ENCODE results near the gene PFAS.

The PFAS gene

GRCh38 chr17:8220783-8221662 lies 28.1 kb upstream of the PFAS start:
- Histone ChIP-seq H3K27me3 (ENCODE audit: control insufficient read depth in 1 of 2, insufficient read depth in 2 of 2, low read length in 2 of 2) (no peaks in the 10 kb centered on the region), H3K9me3 (ENCODE audit: control insufficient read depth in 2 of 2, low read length in 2 of 2) (no peaks in the 10 kb centered on the region), H3K4me3 (ENCODE audit: low read length in 2 of 2) (peak overlapping the region; percentile 91 to 98), H3K27ac (ENCODE audit: low read length) (peak overlapping the region; percentile 99), H3K9ac (ENCODE audit: low read length in 2 of 2) (peak overlapping the region; percentile 92 to 94), H3K4me1 (ENCODE audit: control insufficient read depth, insufficient read depth, low read length) (peaks cover 27% of the 10 kb centered on the region), H3K36me3 (ENCODE audit: control insufficient read depth in 2 of 2, insufficient read depth in 2 of 2, low read length in 2 of 2) (no peaks in the 10 kb centered on the region)

- peak overlapping the region; percentile 92 to 94 for H3K9ac ChIP-seq (ENCODE audit: low read length in 2 of 2)
These were observed 27.3 kb upstream of the PFAS start for GRCh38 chr17:8221663-8222379.

GRCh38 chr17:8222380-8222629 lies 26.8 kb upstream of the PFAS start:
- Histone ChIP-seq H3K36me3 (ENCODE audit: control insufficient read depth in 2 of 2, insufficient read depth in 2 of 2, low read length in 2 of 2) (peaks cover 0 to under 1% of the 10 kb centered on the region in 2 donors), H3K9ac (ENCODE audit: low read length in 2 of 2) (peak overlapping the region; percentile 92 to 94), H3K4me1 (ENCODE audit: control insufficient read depth, insufficient read depth, low read length) (peaks cover 34% of the 10 kb centered on the region), H3K27ac (ENCODE audit: low read length) (peak overlapping the region; percentile 99), H3K9me3 (ENCODE audit: control insufficient read depth in 2 of 2, low read length in 2 of 2) (no peaks in the 10 kb centered on the region), H3K4me3 (ENCODE audit: low read length in 2 of 2) (peak overlapping the region; percentile 91 to 98), H3K27me3 (ENCODE audit: control insufficient read depth in 1 of 2, insufficient read depth in 2 of 2, low read length in 2 of 2) (no peaks in the 10 kb centered on the region)

More at GRCh38 chr17:8221663-8222379, 27.3 kb upstream of the PFAS start:
- peak overlapping the region; percentile 91 to 98 for H3K4me3 ChIP-seq (ENCODE audit: low read length in 2 of 2)
- H3K4me1 ChIP-seq (ENCODE audit: control insufficient read depth, insufficient read depth, low read length) = peaks cover 31% of the 10 kb centered on the region
- no peaks in the 10 kb centered on the region for H3K27me3 ChIP-seq (ENCODE audit: control insufficient read depth in 1 of 2, insufficient read depth in 2 of 2, low read length in 2 of 2)
- peak overlapping the region; percentile 99 for H3K27ac ChIP-seq (ENCODE audit: low read length)
- no peaks in the 10 kb centered on the region for H3K9me3 ChIP-seq (ENCODE audit: control insufficient read depth in 2 of 2, low read length in 2 of 2)
- no peaks in the 10 kb centered on the region for H3K36me3 ChIP-seq (ENCODE audit: control insufficient read depth in 2 of 2, insufficient read depth in 2 of 2, low read length in 2 of 2)

- Histone ChIP-seq H3K27me3 (ENCODE audit: control insufficient read depth in 1 of 2, insufficient read depth in 2 of 2, low read length in 2 of 2) (no peaks in the 10 kb centered on the region), H3K4me1 (ENCODE audit: control insufficient read depth, insufficient read depth, low read length) (peaks cover 34% of the 10 kb centered on the region), H3K4me3 (ENCODE audit: low read length in 2 of 2) (peak overlapping the region; percentile 91 to 98), H3K27ac (ENCODE audit: low read length) (peak overlapping the region; percentile 99), H3K9ac (ENCODE audit: low read length in 2 of 2) (peak overlapping the region; percentile 92 to 94), H3K36me3 (ENCODE audit: control insufficient read depth in 2 of 2, insufficient read depth in 2 of 2, low read length in 2 of 2) (peaks cover 3 to 5% of the 10 kb centered on the region in 2 donors), H3K9me3 (ENCODE audit: control insufficient read depth in 2 of 2, low read length in 2 of 2) (no peaks in the 10 kb centered on the region)
These were observed 26.3 kb upstream of the PFAS start for GRCh38 chr17:8222630-8223355.

- Histone ChIP-seq H3K36me3 (ENCODE audit: control insufficient read depth in 2 of 2, insufficient read depth in 2 of 2, low read length in 2 of 2) (peaks cover 10 to 13% of the 10 kb centered on the region in 2 donors), H3K27ac (ENCODE audit: low read length) (peak overlapping the region; percentile 99), H3K4me1 (ENCODE audit: control insufficient read depth, insufficient read depth, low read length) (peaks cover 34% of the 10 kb centered on the region), H3K27me3 (ENCODE audit: control insufficient read depth in 1 of 2, insufficient read depth in 2 of 2, low read length in 2 of 2) (no peaks in the 10 kb centered on the region), H3K9ac (ENCODE audit: low read length in 2 of 2) (peak overlapping the region; percentile 92 to 94), H3K4me3 (ENCODE audit: low read length in 2 of 2) (peak overlapping the region; percentile 91 to 98), H3K9me3 (ENCODE audit: control insufficient read depth in 2 of 2, low read length in 2 of 2) (no peaks in the 10 kb centered on the region)
These were observed 25.5 kb upstream of the PFAS start for GRCh38 chr17:8223356-8224126.

- Histone ChIP-seq H3K27me3 (ENCODE audit: control insufficient read depth in 1 of 2, insufficient read depth in 2 of 2, low read length in 2 of 2) (no peaks in the 10 kb centered on the region), H3K9ac (ENCODE audit: low read length in 2 of 2) (no peak overlapping the region), H3K4me1 (ENCODE audit: control insufficient read depth, insufficient read depth, low read length) (peaks cover 34% of the 10 kb centered on the region), H3K9me3 (ENCODE audit: control insufficient read depth in 2 of 2, low read length in 2 of 2) (no peaks in the 10 kb centered on the region), H3K36me3 (ENCODE audit: control insufficient read depth in 2 of 2, insufficient read depth in 2 of 2, low read length in 2 of 2) (peaks cover 26 to 29% of the 10 kb centered on the region in 2 donors), H3K4me3 (ENCODE audit: low read length in 2 of 2) (no peak overlapping the region), H3K27ac (ENCODE audit: low read length) (peak overlapping the region; percentile 6)
These were observed 23.9 kb upstream of the PFAS start for GRCh38 chr17:8224891-8225812.

GRCh38 chr17:8225813-8226535 lies 23.1 kb upstream of the PFAS start:
- peaks cover 33 to 36% of the 10 kb centered on the region in 2 donors for H3K36me3 ChIP-seq (ENCODE audit: control insufficient read depth in 2 of 2, insufficient read depth in 2 of 2, low read length in 2 of 2)
- peak overlapping the region; percentile 66 for H3K27ac ChIP-seq (ENCODE audit: low read length)
- peaks cover 34% of the 10 kb centered on the region for H3K4me1 ChIP-seq (ENCODE audit: control insufficient read depth, insufficient read depth, low read length)
- H3K9me3 ChIP-seq (ENCODE audit: control insufficient read depth in 2 of 2, low read length in 2 of 2) = no peaks in the 10 kb centered on the region
- peak overlapping the region in 1 of 2 donors; percentile 47 for H3K4me3 ChIP-seq (ENCODE audit: low read length in 2 of 2)
- no peaks in the 10 kb centered on the region for H3K27me3 ChIP-seq (ENCODE audit: control insufficient read depth in 1 of 2, insufficient read depth in 2 of 2, low read length in 2 of 2)
- H3K9ac ChIP-seq (ENCODE audit: low read length in 2 of 2) = no peak overlapping the region

- H3K9ac ChIP-seq (ENCODE audit: low read length in 2 of 2) = peak overlapping the region; percentile 27 to 29
- H3K27me3 ChIP-seq (ENCODE audit: control insufficient read depth in 1 of 2, insufficient read depth in 2 of 2, low read length in 2 of 2) = no peaks in the 10 kb centered on the region
- H3K9me3 ChIP-seq (ENCODE audit: control insufficient read depth in 2 of 2, low read length in 2 of 2) = no peaks in the 10 kb centered on the region
- peaks cover 34% of the 10 kb centered on the region for H3K4me1 ChIP-seq (ENCODE audit: control insufficient read depth, insufficient read depth, low read length)
- H3K36me3 ChIP-seq (ENCODE audit: control insufficient read depth in 2 of 2, insufficient read depth in 2 of 2, low read length in 2 of 2) = peaks cover 40 to 43% of the 10 kb centered on the region in 2 donors
- peak overlapping the region; percentile 66 for H3K27ac ChIP-seq (ENCODE audit: low read length)
- peak overlapping the region in 1 of 2 donors; percentile 47 for H3K4me3 ChIP-seq (ENCODE audit: low read length in 2 of 2)
These were observed 22.4 kb upstream of the PFAS start for GRCh38 chr17:8226536-8227237.

- Histone ChIP-seq H3K27me3 (ENCODE audit: control insufficient read depth in 1 of 2, insufficient read depth in 2 of 2, low read length in 2 of 2) (no peaks in the 10 kb centered on the region), H3K9ac (ENCODE audit: low read length in 2 of 2) (peak overlapping the region in 1 of 2 donors; percentile 27), H3K4me3 (ENCODE audit: low read length in 2 of 2) (peak overlapping the region in 1 of 2 donors; percentile 47), H3K27ac (ENCODE audit: low read length) (peak overlapping the region; percentile 66), H3K36me3 (ENCODE audit: control insufficient read depth in 2 of 2, insufficient read depth in 2 of 2, low read length in 2 of 2) (peaks cover 46 to 49% of the 10 kb centered on the region in 2 donors), H3K9me3 (ENCODE audit: control insufficient read depth in 2 of 2, low read length in 2 of 2) (no peaks in the 10 kb centered on the region), H3K4me1 (ENCODE audit: control insufficient read depth, insufficient read depth, low read length) (peaks cover 31% of the 10 kb centered on the region)
These were observed 21.9 kb upstream of the PFAS start for GRCh38 chr17:8227238-8227581.

Measured in stomach smooth muscle (tissue), 2 donors.